HG03060 (cell line): Measurements from ENCODE around the gene CALML3.

ENCODE experiments used
- ATAC-seq: cut with Tn5 transposase; IDR thresholded peaks from one replicate; pipeline ENCODE4 v1.9.1; 2021; ENCODE audit warnings: low read depth, moderate number of reproducible peaks; ENCODE audit not compliant: unreplicated experiment

CALML3 gene

DNA sequence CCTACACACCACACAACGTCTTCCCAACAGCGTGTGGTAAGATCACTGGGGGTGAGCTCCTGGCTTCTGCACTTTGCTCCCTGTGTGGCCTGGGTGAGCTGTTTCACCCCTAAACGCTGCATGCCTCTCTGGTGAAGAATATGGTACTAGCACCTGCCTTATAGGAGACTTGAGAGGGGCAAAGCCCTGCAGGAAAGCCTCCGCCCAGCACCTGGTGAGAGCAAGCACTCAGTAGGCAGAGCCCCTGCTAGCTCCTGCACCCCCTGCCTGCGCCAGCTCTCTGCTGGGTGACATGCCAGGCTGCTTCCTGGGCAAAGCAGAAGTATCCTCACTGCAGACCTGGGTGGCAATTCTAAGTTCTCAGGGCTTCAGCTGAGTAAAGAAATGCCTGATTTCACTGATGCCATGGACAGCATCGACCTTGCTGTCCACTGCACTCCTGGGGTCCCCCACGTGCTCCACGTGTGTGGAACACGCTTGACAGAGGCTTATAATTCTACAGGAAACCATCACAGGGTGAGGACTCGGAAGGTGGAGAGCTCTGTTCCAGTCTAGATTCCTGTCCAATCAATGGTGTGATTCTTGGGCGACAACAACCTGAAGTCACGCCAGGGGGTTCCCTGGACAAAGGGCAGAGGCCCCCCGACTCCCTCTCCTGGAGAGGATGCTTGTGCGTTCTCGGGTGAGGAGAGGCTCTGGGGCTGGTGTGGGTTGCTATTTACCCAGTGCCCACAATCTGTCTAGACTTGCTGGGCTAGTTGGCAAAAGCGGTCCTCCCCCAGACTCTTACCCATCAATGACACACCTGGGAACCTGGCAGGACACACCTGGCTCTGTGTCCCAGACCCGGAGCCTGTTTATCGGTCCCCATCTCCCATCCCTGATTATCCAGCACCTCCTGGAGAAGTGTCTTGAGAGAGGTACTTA, 20.4 kb upstream of the CALML3 start:
- no peak for ATAC-seq

DNA sequence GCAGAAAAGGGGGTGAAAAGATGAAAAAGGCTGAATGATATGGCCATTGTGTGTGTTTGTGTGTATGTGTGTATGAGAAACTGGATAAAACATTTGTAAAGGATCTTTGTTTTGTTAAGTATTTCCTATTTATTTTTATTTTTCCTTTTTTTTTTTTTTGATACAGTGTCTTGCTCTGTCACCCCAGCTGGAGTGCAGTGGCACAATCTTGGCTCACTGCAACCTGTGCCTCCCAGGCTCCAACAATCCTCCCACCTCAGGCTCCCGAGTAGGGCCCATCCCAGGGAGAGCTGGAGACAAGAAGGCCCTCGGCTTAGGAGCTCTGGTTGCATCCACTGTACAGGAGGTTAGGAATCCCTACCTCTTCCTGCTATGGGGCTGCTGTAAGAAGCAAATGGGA, 18.5 kb upstream of the CALML3 start:
- ATAC-seq, result no peak

DNA sequence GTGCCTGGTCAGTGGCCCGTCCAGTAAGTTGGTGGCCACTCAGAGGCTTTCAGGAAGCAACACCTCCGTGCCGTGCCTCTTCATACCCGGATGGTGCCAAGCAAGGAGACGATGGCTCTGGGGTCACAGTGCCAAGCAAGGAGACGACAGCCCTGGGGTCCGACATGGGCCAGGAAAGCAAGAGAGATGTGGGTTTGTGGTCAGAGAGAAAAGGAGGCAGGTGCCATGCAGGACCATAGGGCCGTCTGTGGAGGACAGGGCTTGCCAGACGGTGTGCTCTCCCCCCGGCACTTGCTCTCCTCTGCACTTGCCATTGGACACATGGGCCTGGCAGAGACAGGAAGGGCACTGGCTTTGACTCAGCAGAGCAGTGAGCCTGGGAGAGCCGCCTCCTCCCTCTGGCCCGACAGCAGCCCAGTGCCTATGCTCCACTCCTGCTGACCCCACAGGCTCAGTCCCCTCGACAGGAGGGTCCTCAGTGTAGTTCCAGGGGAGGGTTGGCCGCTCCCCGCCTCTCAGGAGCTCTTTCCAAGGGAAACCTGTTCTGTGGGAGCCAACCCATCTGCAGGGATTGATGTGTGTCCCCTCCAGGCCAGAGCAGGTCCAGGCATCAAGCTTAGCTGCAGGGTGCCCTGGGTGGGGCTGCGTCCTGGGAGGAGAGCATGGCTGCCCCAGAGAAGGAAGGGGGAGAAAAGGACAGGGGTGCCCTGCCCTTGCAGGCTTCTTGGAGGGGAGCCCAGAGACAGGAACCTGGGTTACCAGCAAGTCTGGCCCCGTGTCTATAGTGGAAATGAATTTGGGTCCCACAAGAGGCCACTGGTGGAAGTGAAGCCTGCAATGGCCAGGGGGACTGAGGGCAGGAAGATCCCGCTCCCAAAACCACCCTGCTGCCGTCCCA, 17.8 kb upstream of the CALML3 start:
- no peak for ATAC-seq

DNA sequence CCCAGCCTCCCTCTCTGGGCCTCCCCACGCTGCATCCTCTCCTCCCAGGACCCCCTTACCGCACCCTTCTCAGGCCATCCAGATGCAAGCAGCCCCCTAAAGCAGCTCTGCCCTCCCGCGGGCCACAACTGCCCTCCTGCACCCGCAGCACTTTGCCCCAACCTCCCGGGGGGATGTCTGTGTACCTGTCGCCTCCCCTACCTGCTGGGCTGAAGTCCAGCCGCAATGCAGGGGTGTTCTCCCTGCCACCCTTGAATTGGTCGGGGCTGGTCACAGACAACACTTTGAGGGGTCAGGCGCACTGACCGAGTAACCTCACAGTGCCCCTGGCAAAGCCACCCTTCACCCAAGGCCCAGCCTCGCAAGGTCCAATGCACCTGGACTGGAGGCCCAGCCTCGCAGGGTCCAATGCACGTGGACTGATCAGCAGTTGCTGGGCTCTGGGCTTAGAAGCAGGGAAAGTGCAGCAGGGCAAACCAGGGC, 17.1 kb upstream of the CALML3 start:
- no peak for ATAC-seq

DNA sequence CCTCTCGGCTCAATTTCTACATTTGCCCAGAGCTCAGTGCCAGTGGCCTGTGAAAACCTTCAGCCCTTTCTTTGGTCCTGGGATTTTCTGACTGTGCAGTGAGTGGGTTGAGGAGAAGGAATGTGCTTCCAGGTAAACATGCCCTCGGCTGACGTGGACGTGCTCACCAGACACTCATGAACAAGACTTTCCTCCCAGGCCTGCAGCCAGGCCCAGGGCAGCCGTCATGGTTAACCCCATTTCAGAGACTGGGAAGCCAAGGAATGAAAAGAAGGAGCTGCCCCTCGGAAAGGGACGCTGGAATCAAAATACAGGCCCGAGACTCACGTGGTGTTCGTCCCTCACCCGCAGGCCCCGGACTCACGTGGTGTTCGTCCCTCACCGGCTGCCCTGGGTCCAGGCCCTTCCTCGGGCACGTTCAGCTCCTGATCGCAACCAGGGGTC, 16.6 kb upstream of the CALML3 start:
- no peak for ATAC-seq

DNA sequence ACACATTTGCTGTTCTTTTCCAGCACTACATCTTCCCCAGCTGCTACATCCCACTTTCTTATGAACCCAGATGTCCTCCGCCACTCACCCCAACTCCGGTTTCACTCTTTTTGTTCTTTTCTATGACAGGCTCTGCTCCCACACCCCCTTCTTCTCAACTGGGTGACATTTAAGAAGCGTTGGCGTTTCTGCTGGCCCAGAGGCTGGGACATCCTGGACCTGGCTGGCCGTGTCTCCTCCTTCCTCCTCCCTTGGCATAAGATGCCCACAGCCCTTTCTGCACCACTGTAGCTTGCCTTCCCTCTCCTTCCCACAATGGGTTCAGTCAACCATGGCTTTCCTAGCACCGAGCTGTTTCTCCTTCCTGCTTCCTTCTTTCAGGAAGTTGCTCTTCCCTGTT, 16.0 kb upstream of the CALML3 start:
- no peak for ATAC-seq

DNA sequence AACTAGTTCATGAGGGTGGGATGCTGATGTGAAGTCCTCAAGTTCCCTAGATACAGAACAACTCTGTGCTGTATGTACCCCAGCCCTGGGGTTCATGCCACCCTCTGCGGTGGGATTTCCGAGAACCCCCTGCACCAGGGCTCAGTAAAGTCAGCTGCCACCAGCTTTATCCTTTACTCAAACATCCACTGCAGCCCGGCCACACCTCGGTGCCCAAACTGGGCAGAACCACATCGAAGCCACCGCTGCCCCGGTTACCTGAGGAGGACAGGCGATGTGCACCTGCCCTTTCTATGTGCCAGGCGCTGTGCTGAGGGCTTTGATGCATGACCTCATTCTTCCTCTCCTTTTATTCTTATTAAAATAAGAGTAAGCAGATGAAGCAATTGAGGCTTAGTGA, 15.5 kb upstream of the CALML3 start:
- ATAC-seq, result no peak

DNA sequence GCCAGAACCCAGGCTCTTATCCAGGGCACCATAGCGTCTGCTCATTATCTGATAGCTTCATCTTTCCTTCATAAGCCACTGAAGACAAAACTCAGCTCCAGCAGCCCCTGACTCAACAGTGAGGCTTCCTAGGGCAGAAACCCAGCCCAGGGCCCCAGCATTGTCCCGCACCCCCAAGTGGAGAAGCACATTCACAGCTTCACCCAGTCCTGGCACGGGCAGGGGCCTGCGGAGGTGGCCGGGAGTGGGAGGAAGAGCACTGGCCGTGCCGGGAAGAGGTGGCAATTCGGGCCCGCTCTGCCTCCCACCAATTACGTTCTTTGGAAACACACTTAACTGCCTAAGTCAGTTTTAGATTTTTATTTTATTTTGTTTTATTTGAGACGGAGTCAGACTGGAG, 15.1 kb upstream of the CALML3 start:
- no peak for ATAC-seq

DNA sequence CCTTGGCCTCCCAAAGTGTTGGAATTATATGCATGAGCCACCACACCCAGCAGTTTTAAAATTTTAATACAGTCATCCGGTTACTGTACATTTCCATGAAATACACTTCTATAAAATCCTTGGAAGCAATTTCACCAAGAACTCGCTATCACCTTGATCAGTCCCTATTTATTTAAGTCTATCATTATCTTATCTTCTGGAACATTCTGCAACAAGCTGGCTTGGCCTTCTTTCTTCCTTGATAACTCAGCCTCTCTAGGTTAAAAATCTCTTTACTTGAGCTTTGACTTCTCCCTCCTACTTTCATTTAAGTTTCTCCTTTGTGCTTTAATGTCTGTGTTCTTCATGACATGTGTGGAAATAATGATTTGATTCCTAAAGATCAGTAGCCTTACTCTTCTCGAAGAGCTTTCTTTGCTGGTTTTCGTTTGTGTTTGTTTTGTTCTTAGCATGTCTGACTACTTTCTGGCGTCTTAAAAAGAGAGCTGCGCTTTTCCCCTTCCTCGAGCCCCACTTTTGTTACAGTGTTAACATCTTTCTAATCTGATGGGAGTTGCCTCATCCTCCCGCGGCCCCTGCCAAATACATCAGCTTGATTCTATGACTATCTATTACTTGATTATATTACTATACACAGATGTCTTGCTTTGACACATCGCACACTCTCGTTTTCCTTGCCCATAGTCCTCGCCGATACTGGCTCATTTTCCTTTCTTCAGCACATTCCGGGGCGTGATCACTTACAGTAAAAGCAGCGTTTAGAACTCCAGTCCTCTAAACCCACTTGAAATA, 14.3 kb upstream of the CALML3 start:
- no peak for ATAC-seq

DNA sequence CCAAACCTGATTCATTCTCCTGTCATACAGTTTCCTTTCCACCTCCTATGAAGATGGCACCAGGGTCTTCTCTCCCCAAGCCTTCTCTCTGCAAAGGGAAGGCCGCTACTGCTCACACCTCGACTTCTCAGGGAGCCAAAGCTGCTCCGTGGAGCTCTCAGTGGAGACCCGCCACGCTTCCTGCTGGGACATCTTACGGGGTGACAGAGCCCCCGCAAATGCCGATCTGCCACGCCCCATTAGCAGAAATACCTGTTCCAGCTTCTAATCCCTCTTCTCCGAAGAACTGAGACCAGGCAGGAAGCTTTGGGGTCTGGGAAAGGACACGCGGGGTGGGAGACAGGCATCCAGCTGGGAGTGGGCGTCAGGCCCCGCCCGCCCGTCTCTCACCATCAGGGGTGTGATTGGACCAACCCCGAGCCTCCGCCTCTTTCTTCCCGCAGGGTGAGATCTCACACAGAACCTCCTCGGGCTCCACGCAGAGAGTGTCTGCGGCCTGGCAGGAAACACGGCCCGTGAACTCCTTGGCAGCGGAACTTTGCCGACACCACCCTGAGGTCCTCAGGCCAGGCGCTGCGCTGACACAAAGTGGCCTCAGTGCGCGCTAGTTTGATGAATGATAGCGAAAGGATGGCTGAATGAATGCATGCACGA, 13.4 kb upstream of the CALML3 start:
- no peak for ATAC-seq

DNA sequence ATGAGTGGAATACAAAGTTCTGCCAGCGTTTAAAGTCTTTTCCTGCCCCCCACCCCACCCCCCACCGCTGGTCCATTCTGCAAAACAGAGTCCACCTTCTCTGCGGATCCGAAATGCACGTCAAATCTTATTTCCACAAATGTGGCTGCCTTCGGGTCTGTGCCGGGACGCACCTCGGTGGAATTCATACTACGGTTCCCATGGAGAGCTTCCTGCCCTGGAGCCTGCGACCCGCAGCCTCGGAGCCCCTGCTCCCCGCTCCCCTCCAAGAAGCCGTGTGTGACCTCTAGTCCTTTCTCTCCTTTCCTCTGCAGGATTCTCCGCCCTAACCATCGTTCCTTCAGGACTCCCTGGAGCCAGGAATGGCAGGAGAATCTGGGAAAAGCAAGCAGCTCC, 12.9 kb upstream of the CALML3 start:
- no peak for ATAC-seq

DNA sequence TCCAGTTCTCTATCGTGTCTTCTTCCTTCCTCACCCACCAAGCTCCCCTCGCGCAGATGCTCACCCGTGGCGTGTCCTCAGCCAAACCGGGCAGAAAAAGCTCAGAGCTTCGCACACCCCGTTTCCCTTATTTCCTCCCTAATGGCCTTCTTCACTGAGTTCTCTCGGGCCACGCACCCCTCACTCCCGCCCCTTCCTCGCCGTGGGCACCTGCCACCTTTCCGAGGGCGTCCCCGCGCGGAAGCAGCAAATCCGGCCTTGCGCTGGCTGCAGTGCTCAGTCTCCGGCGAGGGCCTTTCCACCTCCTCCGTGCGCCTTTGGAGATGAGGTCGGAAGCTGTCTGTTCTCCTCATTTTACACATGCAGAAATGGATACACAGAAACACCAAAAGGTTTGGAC, 12.4 kb upstream of the CALML3 start:
- no peak for ATAC-seq

DNA sequence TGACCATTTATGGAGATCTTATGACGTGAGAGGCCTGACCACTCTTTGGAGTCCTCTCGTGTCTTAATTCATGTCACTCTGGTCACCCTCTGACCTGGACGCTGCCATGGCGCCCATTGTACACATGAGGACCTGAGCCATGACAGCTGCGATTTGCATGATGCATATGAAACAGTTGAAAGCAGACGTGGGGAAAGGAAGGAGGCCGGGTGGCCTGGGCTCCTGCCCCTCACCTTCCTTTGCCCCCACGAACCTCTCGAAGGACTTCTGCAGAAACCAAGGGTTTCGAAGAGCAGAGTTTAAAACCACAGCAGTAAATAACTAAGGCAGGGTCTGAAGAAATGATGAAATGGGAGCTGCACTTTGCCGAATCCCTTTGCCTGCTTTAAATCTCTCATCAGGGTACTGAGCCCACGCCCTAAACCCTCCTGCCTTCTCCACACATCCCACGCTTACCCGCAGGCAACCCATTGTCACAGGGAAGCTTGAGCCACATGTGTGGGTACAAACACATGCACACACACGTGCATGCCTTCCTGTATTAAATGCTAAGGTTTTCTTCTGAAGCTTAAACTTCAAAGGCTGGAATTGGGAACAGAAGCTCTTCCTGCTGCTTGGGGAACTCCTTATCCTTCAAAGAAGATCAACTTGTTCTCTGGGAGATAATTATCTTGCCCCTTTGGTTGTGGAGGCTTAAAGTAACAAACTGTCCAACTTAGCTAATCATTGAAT, 11.7 kb upstream of the CALML3 start:
- no peak for ATAC-seq

DNA sequence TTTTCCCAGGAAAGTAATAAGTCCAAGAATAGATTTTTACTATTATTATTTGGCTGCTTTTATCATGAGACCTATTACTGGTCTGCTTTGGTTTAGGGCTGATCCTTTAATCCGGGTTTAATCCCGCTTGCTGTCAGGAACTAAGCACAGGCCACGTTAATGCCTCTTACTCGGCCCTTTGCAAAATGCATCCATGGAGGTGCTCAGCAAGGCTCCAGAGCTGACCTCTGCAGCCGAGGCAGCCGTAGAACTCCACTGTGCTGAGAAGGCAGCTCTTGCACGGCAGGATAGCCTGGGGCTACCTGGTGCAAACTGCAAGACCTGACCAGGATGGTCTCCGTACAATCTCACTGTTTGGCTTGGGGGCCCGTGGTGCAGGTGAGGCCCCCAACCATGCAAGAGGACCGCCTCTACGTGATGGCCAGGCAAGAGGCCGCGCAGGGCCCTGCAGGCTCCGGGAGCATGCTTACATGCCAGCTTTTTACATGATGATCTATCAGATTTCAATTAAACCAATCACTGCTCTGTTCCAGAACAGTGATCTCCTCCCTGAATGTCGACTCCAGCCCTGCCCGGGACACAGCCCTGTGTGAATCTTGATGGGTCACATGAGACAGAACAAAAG, 10.4 kb upstream of the CALML3 start:
- no peak for ATAC-seq

DNA sequence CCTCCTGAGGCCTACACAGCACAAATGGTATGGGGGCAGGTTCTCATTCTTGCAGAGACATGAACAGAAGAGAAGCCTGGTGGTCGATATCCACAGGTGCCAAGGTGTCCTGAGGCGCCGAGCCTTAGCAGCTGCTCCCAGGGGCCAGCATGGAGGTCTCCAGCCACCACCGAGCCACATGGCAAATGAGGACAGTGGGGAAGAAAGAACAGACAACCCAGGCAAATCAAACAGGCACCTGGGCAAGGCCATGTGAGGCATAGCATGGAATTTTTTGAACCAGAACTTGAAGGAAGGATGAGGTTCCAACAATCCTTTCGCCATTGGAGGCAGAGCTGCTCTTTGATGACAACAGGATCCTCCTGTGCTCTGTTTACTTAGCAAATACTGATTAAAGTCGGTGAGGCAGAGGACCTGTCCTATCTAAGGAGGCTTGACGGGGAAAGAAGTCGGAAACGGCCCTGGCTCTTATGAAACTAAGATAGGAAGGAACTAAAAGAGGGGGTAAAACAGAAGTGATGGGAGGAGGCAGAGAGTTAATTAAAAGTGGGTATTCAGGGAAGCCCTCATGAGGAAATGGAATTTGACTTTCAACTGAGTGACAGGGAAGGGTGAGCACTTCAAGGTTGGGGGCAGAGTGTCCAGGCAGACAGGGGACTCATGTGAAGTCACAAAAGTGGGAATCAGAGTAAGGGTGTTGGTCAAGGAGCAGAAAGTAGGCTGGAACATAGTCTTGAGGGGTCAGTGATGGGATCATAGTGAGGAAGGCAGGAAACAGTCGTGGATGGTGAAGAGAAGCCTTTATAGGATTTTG, 8.6 kb upstream of the CALML3 start:
- ATAC-seq, result no peak

DNA sequence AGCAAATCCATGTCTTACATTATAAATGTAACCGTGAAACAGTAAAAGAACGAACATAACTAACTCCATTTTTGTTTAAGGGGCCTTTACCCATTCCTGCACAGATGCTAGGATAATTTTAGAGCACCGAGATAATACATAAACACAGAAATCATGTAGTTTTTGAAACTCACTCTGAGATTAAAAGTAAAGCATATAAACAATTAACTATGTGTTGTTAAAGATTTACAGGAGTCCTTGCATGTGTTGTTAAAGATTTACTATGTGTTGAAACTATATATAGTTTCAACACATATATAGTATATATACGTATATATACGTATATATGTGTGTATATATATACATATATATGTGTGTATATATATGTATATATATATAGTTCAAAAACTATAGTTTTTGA, 7.2 kb upstream of the CALML3 start:
- no peak for ATAC-seq

DNA sequence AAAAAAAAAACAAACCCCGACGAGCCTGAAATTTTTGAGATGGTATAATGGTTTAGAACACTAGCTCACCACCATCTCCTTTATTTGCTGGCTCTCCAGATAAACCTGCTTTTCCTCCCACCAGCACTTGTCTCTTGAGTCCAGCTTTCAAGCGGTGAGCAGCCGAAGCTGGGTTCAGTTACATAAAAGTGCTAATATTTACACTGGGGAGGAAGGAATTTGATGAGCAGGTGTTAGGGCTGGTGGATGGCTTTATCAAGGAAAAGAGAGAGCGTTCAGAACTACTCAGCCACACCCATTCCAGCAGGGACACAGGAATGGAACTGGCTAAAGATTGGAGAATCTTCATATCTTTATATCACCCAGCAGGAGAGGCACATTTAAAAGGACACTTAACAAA, 6.6 kb upstream of the CALML3 start:
- ATAC-seq, result no peak

DNA sequence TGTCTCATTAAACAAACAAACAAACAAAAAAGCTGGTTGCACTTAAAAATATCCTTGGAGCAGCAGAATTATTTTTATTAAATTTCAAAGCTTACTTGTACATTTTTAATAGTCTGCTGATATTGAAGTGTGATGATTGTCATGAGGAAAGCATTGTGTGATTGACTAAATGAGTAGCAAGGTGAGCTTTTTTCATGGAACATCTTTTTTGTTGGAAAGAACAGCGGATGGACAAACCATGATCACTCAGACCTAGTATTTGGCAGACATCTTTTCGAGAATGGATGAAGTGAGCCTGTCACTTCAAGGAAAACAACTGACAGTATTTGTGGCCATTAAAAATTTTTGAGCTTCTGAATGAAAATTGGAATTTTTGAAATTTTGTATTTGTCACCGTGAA, 5.7 kb upstream of the CALML3 start:
- no peak for ATAC-seq
